ENCODE measurements around the gene C17orf58.
"Not testable (repeated sequence)": the region's sequence is repeated elsewhere in the genome, so short reads cannot be mapped to it uniquely, and the experiment has no call there.

C17orf58 gene

DNA sequence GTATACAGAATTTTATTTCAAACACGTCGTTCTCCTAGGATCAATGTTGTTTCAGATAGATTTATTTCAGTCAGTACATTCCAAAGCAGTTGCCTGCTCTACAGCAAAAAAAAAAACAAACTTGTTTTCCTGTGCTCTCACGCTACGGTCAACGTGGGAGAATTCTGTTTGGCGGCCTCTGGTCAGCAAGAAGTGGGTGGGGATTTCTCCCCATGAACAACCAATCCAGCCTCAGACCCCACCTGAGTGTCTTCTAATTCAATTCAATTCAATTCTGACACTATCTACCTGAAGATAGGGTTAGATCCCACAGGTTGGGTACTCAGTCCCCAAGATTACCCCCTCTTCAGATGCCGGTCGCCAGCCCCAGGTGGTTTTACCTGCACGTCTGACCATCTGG lies 22.1 kb downstream of the C17orf58 start:
- no peak overlapping the region for H3K4me3 ChIP-seq (ENCODE audit: low read depth, low read length)
- DNase-seq (ENCODE audit: low read depth) = no peak
- TF ChIP-seq CTCF (IDR thresholded peaks at IDR 0.05; ENCODE audit: low read depth, low read length, missing control alignments) = no peak

DNA sequence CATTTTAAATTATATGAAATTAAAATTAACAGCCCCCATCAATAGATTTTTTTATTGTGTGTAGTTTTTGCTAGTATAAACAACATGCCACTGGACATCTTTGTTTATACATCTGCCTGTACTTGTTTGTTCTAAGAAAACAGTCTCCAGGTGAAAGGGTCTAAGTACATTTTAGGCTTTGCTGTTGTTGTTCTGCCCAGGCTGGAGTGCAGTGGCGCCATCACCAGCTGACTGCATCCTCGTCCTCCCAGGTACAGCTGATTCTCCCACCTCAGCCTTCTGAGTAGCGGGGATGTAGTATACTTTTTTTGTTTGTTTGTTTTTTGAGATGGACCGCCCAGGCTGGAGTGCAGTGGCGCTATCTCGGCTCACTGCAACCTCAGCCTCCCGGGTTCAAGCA lies 25.5 kb downstream of the C17orf58 start:
- no peak for TF ChIP-seq CTCF (IDR thresholded peaks at IDR 0.05; ENCODE audit: low read depth, low read length, missing control alignments)
- DNase-seq (ENCODE audit: low read depth) = no peak
- no peak overlapping the region for H3K4me3 ChIP-seq (ENCODE audit: low read depth, low read length)

- TF ChIP-seq CTCF (IDR thresholded peaks at IDR 0.05; ENCODE audit: low read depth, low read length, missing control alignments) = peak; percentile 49
- H3K4me3 ChIP-seq (ENCODE audit: low read depth, low read length); DNase-seq (ENCODE audit: low read depth): not testable (repeated sequence)
Measured at GRCh38 chr17:67963145-67963572, 33.1 kb downstream of the C17orf58 start.

DNA sequence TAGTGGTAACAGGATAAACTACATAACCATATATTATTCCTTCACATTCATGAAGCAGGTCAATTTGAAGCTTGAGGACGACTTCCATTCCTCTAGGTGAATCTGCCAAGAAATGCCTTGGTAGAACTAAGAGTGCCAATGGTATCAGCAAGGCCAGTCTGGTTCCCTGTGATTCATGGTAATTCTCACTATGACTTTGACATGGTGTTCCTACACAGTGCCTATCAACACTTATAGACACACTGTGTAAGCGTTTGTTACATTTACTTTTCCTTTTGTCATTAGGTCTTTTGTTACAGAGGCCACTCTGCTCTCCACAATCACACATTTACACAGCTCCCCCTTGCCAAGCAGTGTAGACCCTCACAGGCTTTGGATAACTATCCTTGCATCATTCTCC lies 34.1 kb downstream of the C17orf58 start:
- not testable (repeated sequence) for DNase-seq (ENCODE audit: low read depth); H3K4me3 ChIP-seq (ENCODE audit: low read depth, low read length)

DNA sequence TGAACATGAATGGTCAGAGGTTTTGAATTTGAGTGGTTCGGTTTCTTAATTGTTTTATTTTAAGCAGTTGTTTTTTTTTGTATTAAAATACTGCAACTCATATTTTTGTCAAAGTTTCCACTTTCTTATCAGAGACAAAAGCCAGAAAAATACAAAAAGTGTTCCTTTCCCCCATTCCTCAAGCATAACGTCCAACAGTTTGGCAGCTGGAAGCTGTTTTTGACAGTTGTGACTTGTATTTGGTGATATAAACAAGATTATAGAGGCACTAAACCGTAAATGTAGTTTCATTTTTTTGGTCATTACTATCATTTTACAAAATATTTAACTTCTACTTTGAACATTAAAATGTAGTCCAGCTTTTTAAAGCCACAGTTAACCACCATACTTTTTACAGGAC lies 36.0 kb downstream of the C17orf58 start:
- not testable (repeated sequence) for DNase-seq (ENCODE audit: low read depth); H3K4me3 ChIP-seq (ENCODE audit: low read depth, low read length)

DNA sequence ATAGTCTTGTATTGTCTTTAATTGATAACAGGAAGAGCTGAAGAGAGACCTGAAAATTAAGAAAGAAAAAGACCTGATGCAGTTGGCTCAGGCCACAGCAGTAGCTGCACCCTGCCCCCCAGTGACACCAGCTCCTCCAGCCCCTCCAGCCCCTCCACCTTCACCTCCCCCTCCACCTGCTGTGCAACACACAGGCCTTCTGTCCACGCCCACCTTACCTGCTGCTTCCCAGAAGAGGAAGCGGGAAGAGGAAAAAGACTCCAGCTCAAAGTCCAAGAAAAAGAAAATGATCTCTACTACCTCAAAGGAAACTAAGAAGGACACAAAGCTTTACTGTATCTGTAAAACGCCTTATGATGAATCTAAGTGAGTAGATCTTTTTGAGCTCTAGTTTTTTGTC lies 36.8 kb downstream of the C17orf58 start:
- DNase-seq (ENCODE audit: low read depth) = no peak
- no peak overlapping the region for H3K4me3 ChIP-seq (ENCODE audit: low read depth, low read length)
- TF ChIP-seq CTCF (IDR thresholded peaks at IDR 0.05; ENCODE audit: low read depth, low read length, missing control alignments) = no peak

DNA sequence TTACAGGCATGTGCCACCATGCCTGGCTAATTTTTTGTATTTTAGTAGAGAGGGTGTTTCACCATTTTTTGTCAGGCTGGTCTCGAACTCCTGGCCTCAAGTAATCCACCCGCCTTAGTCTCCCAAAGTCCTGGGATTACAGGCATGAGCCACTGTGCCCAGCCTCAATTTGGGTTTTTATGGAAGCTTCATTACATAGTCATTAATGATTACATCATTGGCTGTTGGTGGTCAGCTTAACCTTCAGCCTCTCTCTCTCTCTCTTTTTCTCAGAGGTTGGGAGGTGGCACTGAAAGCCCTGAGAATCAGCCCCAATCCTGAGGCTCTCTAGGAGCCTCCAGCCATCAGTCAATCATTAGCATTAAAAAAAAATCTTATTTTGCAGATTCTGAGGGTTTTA lies 45.3 kb downstream of the C17orf58 start:
- H3K4me3 ChIP-seq (ENCODE audit: low read depth, low read length) = no peak overlapping the region
- TF ChIP-seq CTCF (IDR thresholded peaks at IDR 0.05; ENCODE audit: low read depth, low read length, missing control alignments) = no peak
- DNase-seq (ENCODE audit: low read depth) = no peak

DNA sequence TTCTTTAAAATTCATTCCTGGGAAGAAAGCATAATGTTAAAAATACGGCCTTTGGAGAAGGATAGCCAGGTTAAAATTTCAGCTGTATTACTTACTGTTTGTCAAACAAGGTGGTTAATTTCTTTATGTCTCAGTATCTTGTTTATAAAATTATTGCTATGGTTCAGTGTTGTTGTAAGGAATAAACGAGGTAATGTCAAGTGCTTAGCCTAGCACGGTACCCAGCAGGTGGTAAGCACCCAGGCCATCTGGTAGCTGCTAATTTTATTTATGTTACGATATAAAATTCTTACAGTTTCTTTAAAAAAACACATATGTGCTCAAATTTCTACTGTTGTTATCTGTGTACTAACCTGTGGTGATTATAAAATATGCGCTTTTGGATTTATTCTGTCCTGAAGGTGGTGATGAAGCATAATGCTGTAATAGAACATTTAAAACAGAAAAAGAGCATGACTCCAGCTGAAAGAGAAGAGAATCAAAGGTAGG lies 48.9 kb downstream of the C17orf58 start:
- no peak overlapping the region for H3K4me3 ChIP-seq (ENCODE audit: low read depth, low read length)
- TF ChIP-seq CTCF (IDR thresholded peaks at IDR 0.05; ENCODE audit: low read depth, low read length, missing control alignments) = no peak
- no peak for DNase-seq (ENCODE audit: low read depth)

Measured in GM12864 (cell line).